Lower lobe of right lung (tissue), 2 donors: Measurements from ENCODE around the gene KLB. TPM values are rescaled to one million over a fixed set of nuclear protein-coding genes. Genes with fewer than 3 reads are reported as not detected.
"Not testable (repeated sequence)": the region's sequence is repeated elsewhere in the genome, so short reads cannot be mapped to it uniquely, and the experiment has no call there.

Source experiments
- ATAC-seq, 2 donors: fragments of 200-7000 bp; cut with Tn5 transposase; one replicate each; pipeline ENCODE4 v1.9.1; 2020 to 2022; ENCODE audit warnings: mild to moderate bottlenecking in 2 of 2, moderate library complexity in 2 of 2
- DNase-seq: peaks from one replicate; pipeline ENCODE4 v3.0.0-alpha.2; 2020
- H3K27ac ChIP-seq: fragments of 200-600 bp; one replicate; pipeline ENCODE4 v1.8.0; 2022
- H3K27me3 ChIP-seq: fragments of 200-600 bp; one replicate; pipeline ENCODE4 v1.8.0; 2022; ENCODE audit warnings: low read depth
- H3K36me3 ChIP-seq: fragments of 200-600 bp; one replicate; pipeline ENCODE4 v1.8.0; 2022; ENCODE audit warnings: mild to moderate bottlenecking
- H3K4me1 ChIP-seq: fragments of 200-600 bp; one replicate; pipeline ENCODE4 v1.8.0; 2022
- H3K4me3 ChIP-seq: fragments of 200-600 bp; one replicate; pipeline ENCODE4 v1.8.0; 2022; ENCODE audit warnings: mild to moderate bottlenecking
- H3K9me3 ChIP-seq: fragments of 200-600 bp; one replicate; pipeline ENCODE4 v1.8.0; 2022
- intact Hi-C: fragments of 100-400 bp; cut with DNase I; formaldehyde crosslinking; loops from one replicate; pipeline ENCODE4 v1.11.0; 2022
- total RNA-seq: library from RNA; stranded (reverse); fragmentation: NEBNext Ultra II Directional; extraction: Animal tissue kit (Norgen Biotek cat#: 25700); gene quantifications from one replicate; pipeline ENCODE4 v1.2.1, GENCODE V29; 2021
- TF ChIP-seq, protein P1 (sequence below): fragments of 200-600 bp; IDR thresholded peaks from one replicate; pipeline ENCODE4 v1.8.0; 2022; ENCODE audit warnings: antibody characterized with exemption, mild to moderate bottlenecking
- donor health status: DM: no; HTN: yes; CAD: no; lungs with severe emphysema.

The KLB gene
- total RNA-seq, 1 donor from 2014 or later, result 1.0 TPM

- Histone ChIP-seq H3K4me1 (no peaks in the 10 kb centered on the region), H3K36me3 (no peaks in the 10 kb centered on the region), H3K27ac (no peak overlapping the region), H3K4me3 (no peak overlapping the region), H3K9me3 (no peaks in the 10 kb centered on the region), H3K27me3 (no peaks in the 10 kb centered on the region)
- TF ChIP-seq, protein P1, sequence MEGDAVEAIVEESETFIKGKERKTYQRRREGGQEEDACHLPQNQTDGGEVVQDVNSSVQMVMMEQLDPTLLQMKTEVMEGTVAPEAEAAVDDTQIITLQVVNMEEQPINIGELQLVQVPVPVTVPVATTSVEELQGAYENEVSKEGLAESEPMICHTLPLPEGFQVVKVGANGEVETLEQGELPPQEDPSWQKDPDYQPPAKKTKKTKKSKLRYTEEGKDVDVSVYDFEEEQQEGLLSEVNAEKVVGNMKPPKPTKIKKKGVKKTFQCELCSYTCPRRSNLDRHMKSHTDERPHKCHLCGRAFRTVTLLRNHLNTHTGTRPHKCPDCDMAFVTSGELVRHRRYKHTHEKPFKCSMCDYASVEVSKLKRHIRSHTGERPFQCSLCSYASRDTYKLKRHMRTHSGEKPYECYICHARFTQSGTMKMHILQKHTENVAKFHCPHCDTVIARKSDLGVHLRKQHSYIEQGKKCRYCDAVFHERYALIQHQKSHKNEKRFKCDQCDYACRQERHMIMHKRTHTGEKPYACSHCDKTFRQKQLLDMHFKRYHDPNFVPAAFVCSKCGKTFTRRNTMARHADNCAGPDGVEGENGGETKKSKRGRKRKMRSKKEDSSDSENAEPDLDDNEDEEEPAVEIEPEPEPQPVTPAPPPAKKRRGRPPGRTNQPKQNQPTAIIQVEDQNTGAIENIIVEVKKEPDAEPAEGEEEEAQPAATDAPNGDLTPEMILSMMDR, result no peak
- no peak for DNase-seq
- no peak for ATAC-seq
- intact Hi-C loops, result no loop called here
Observed at GRCh38 chr4:39410415-39410814, 3.7 kb downstream of the KLB start.

GRCh38 chr4:39411561-39411960, 4.8 kb downstream of the KLB start:
- ATAC-seq, DNase-seq, H3K9me3 ChIP-seq, H3K27ac ChIP-seq, intact Hi-C loops, H3K4me3 ChIP-seq, H3K27me3 ChIP-seq, H3K36me3 ChIP-seq, H3K4me1 ChIP-seq: not testable (repeated sequence)

GRCh38 chr4:39415678-39416283, 9.1 kb downstream of the KLB start:
- Histone ChIP-seq H3K4me3 (no peak overlapping the region), H3K4me1 (no peaks in the 10 kb centered on the region), H3K27ac (no peak overlapping the region), H3K9me3 (no peaks in the 10 kb centered on the region), H3K36me3 (no peaks in the 10 kb centered on the region), H3K27me3 (no peaks in the 10 kb centered on the region)
- ATAC-seq (peak in 1 of 2 donors; percentile 35), DNase-seq (no peak)
- TF ChIP-seq, protein P1, result no peak
- intact Hi-C loops, result no loop called here

GRCh38 chr4:39422247-39422646, 15.5 kb downstream of the KLB start:
- no peaks in the 10 kb centered on the region for H3K27me3 ChIP-seq
- no peak for DNase-seq
- intact Hi-C loops, result no loop called here
- no peaks in the 10 kb centered on the region for H3K9me3 ChIP-seq
- ATAC-seq, result no peak
- no peaks in the 10 kb centered on the region for H3K36me3 ChIP-seq
- no peaks in the 10 kb centered on the region for H3K4me1 ChIP-seq
- no peak overlapping the region for H3K27ac ChIP-seq
- TF ChIP-seq, protein P1, result no peak
- no peak overlapping the region for H3K4me3 ChIP-seq

- intact Hi-C loops, ATAC-seq, H3K4me1 ChIP-seq, H3K27me3 ChIP-seq, H3K27ac ChIP-seq, H3K4me3 ChIP-seq, H3K9me3 ChIP-seq, DNase-seq, H3K36me3 ChIP-seq: not testable (repeated sequence)
Observed at GRCh38 chr4:39425297-39425696, 18.6 kb downstream of the KLB start.

- Histone ChIP-seq H3K9me3 (no peaks in the 10 kb centered on the region), H3K36me3 (no peaks in the 10 kb centered on the region), H3K4me1 (no peaks in the 10 kb centered on the region), H3K27me3 (no peaks in the 10 kb centered on the region), H3K4me3 (no peak overlapping the region), H3K27ac (no peak overlapping the region)
- TF ChIP-seq, protein P1, result no peak
- ATAC-seq (no peak), DNase-seq (no peak)
- intact Hi-C loops, result no loop called here
Observed at GRCh38 chr4:39426728-39427127, 20.0 kb downstream of the KLB start.
